ENCODE data around the gene APOOL. TPM values are rescaled to one million over a fixed set of nuclear protein-coding genes. Genes with fewer than 3 reads are reported as not detected.

The APOOL gene
- total RNA-seq, 1 experiment from 2014 or later = 14.2 TPM

GRCh38 chrX:85084770-85085393 is 81.2 kb downstream of the APOOL start:
- peak; percentile 5 for DNase-seq (ENCODE audit: low spot score)

DNA sequence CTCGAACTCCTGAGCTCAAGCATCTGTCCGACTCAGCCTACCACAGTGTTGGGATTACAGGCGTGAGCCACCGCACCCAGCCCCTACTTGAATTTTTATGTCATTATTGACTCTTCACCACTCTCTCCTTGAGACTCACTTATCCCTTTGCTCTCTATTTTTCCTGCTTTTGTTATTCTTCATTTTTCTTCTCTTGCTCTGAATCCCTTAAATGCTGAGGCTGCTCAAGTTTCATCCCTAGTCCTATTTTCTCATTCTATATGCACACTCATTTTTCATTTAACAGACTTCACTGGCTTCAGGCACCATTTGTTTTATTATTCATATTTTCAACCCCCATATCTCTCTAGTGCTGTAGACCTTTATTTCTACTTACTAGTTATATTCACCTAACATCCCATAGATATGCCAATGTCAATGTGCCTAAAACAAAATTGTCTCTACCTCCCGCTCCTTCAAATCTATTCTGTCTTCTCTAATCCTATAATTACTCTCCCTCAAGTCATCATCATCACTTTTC is 85.7 kb downstream of the APOOL start:
- DNase-seq (ENCODE audit: low spot score) = no peak

GRCh38 chrX:85107407-85107806 is 103.7 kb downstream of the APOOL start:
- DNase-seq (ENCODE audit: low spot score) = no peak

- no peak for DNase-seq (ENCODE audit: low spot score)
Measured at GRCh38 chrX:85108165-85108564, 104.5 kb downstream of the APOOL start.

- DNase-seq (ENCODE audit: low spot score) = peak; percentile 29
Measured at GRCh38 chrX:85109235-85109634, 105.6 kb downstream of the APOOL start.

GRCh38 chrX:85111347-85111746 is 107.7 kb downstream of the APOOL start:
- DNase-seq (ENCODE audit: low spot score) = no peak

- DNase-seq (ENCODE audit: low spot score) = no peak
Measured at GRCh38 chrX:85112293-85112692, 108.6 kb downstream of the APOOL start.

- no peak for DNase-seq (ENCODE audit: low spot score)
Measured at GRCh38 chrX:85113746-85114145, 110.1 kb downstream of the APOOL start.

- no peak for DNase-seq (ENCODE audit: low spot score)
Measured at GRCh38 chrX:85114171-85114570, 110.5 kb downstream of the APOOL start.

GRCh38 chrX:85114776-85115175 is 111.1 kb downstream of the APOOL start:
- no peak for DNase-seq (ENCODE audit: low spot score)

GRCh38 chrX:85115252-85115651 is 111.6 kb downstream of the APOOL start:
- no peak for DNase-seq (ENCODE audit: low spot score)

DNA sequence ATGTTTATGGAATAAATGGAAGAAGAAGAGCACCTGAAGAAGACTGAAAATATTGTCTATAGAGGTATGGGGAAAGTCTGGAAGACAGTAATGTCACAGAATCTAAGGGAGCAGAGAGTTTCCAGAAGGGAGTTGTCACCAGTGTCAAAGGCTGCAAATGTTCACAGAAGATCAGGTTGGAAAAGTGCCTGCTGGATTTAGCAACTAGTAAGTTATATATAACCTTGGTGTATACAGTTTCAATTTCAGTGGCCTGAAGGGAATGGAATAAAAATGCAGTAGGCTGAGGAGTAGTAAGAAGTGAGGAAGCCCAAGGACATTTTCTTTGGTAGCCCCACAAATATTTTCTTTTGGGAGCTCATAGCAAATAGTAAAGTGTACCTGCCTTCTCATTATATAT is 132.7 kb downstream of the APOOL start:
- DNase-seq (ENCODE audit: low spot score) = no peak

DNA sequence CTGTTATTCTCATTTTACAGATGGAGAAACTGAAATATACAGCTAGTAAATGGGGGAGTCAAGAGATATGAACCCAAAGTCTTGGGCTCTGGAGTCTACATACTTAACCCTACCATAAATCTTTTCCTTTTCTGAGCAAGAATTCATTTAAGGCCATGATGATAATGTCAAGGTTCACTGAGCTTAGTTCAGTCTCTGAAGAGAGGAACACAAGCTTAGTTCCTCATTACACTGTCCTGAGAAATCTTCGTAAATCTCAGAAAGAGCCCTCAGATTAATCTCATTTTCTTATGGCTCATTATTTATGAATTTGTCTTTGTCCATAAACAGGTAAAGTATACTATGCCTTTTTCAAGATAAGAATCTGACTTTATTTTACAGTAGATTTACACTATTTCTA is 135.7 kb downstream of the APOOL start:
- no peak for DNase-seq (ENCODE audit: low spot score)

DNA sequence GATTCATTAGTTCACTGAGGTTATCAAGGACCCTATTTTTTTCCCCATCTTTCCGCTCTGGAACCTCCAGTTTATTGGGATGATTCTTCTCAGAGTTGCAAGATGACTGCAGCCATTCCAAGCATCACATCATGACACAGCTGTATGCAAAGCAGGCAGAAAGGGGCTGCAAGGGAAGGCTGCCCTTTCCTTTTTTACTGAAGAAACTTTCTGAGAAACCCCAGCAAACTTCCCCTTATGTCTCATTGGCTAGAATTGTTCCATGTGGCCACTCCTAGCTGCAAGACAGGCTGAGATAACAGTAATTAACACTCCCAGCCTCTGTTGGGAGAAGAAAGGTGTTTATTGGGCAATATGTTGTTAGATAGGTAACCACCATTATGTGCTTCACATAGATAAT is 137.3 kb downstream of the APOOL start:
- no peak for DNase-seq (ENCODE audit: low spot score)

Other genes with a start within 250 kb of the APOOL start
- not detected in 2 replicates for gene SATL1, start 239.9 kb downstream of the APOOL start, total RNA-seq (2014; rRNA removed; shearing (Covaris generic))
- 5.0 and 7.2 TPM in 2 replicates for gene ZNF711, start 240.1 kb downstream of the APOOL start, total RNA-seq (2014; rRNA removed; shearing (Covaris generic))